HUDEP-2 (cell line): ENCODE results near the gene AXIN1.

ENCODE experiments used
- DNase-seq, 76 experiments: peaks; one replicate each; lab custom pipeline; 2025; ENCODE audit not compliant: unreplicated experiment in 76 of 76; lab: John Stamatoyannopoulos, UW

The AXIN1 gene, protein sequence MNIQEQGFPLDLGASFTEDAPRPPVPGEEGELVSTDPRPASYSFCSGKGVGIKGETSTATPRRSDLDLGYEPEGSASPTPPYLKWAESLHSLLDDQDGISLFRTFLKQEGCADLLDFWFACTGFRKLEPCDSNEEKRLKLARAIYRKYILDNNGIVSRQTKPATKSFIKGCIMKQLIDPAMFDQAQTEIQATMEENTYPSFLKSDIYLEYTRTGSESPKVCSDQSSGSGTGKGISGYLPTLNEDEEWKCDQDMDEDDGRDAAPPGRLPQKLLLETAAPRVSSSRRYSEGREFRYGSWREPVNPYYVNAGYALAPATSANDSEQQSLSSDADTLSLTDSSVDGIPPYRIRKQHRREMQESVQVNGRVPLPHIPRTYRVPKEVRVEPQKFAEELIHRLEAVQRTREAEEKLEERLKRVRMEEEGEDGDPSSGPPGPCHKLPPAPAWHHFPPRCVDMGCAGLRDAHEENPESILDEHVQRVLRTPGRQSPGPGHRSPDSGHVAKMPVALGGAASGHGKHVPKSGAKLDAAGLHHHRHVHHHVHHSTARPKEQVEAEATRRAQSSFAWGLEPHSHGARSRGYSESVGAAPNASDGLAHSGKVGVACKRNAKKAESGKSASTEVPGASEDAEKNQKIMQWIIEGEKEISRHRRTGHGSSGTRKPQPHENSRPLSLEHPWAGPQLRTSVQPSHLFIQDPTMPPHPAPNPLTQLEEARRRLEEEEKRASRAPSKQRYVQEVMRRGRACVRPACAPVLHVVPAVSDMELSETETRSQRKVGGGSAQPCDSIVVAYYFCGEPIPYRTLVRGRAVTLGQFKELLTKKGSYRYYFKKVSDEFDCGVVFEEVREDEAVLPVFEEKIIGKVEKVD

DNA sequence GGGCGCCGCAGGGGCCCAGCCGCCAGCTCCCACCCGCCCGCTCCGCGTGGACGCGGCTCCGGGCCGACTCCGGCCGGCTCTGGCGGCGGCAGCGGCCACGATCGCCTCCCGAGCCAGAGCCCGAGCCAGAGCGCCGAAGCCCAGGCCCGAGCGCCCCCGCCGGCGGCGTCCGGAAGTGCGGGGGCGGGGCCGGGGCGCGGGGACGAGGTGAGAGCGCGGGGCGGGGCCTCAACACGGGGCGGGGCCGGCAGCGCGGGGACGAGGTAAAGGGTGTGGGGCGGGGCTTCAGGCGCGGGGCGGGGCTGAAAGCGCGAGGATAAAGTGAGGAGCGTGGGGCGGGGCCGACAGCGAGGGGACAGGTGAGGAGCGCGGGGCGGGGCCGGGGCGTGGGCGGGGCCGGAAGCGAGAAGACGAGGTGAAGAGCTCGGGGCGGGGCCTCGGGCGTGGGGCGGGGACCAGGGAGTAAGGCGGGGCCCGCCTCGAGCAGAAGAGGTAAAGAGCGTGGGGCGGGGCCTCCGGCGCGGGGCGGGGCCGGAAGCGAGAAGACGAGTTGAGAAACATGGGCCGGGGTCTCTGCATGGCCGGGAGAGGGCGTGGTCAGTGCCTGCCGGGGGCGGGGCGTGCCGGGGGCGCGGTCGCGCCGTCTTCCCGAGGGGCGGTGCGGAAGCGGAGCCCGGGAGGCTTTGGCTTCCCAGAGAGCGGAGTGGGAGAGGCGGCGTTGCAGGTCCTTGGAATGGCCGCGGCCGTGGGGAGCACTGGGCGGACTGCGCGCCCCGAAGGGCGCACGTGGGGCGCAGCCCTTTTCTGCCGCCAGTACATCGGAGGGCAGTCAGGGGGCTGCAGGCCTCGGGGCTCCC, at the start of gene AXIN1:
Gene AXIN1 (minus strand): TSS at position 177 of the 857 bp plus-strand sequence. CDS start 5,698 bp downstream, outside the sequence.
- peak in 75 of 76 experiments; percentile 59 to 100 (median 99) for DNase-seq

DNA sequence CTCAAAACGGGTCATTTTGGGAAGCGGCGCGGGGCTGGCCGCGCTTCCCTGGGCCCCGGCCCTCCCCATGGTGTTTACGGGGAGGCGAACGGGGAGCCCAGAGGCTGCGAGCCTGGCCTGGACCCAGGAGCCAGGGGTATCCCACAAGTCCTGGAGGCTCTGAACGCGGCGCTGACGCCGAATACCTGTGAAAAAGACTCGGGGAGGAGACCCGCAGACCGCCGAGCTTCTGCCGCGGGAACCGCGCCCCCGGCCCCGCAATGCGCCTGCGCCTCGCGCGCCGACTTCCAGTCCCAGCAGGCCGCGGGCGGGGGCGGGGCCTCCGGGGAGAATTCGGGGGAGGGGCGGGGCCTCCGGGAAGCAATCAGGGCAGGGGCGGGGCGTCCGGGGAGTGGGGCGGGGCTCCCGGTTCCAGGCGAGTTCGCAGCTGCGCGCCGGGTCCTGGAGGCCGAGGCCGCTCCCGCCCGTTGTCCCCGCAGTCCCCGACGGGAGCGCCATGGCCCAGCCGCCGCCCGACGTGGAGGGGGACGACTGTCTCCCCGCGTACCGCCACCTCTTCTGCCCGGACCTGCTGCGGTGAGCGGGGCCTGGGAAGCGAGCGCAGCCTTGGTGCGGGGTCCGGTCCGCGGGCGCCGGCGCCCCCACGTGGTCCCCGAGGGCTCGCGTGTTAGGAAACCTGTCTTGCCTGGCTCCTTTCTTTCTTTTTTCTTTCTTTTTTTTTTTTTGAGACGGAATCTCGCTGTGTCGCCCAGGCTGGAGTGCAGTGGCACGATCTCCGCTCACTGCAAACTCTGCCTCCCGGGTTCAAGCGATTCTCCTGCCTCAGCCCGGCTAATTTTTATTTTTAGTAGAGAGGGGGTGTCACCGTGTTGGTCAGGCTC, 49.2 kb upstream of the AXIN1 start, which contains the start of gene DECR2:
Gene DECR2 (plus strand): TSS at position 418 of the 881 bp plus-strand sequence. CDS start 79 bp downstream, at position 497.
- peak in 73 of 76 experiments; percentile 26 to 98 (median 91) for DNase-seq

DNA sequence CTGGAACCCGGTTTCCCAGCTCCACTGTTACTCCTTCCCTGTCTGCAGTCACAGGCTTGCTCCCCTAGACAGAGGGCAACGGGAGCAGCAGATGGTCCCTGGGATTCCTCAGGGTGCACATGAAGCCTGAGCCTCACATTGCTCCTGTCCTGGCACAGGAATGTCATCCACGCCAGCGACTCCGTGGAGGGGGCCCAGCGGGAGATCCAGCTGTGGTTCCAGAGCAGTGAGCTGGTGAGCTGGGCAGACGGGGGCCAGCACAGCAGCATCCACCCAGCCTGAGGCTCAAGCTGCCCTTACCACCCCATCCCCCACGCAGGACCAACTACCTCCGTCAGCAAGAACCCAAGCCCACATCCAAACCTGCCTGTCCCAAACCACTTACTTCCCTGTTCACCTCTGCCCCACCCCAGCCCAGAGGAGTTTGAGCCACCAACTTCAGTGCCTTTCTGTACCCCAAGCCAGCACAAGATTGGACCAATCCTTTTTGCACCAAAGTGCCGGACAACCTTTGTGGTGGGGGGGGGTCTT, 47.6 kb upstream of the AXIN1 start:
- DNase-seq, result peak in 17 of 76 experiments; percentile 9 to 62 (median 25)

DNA sequence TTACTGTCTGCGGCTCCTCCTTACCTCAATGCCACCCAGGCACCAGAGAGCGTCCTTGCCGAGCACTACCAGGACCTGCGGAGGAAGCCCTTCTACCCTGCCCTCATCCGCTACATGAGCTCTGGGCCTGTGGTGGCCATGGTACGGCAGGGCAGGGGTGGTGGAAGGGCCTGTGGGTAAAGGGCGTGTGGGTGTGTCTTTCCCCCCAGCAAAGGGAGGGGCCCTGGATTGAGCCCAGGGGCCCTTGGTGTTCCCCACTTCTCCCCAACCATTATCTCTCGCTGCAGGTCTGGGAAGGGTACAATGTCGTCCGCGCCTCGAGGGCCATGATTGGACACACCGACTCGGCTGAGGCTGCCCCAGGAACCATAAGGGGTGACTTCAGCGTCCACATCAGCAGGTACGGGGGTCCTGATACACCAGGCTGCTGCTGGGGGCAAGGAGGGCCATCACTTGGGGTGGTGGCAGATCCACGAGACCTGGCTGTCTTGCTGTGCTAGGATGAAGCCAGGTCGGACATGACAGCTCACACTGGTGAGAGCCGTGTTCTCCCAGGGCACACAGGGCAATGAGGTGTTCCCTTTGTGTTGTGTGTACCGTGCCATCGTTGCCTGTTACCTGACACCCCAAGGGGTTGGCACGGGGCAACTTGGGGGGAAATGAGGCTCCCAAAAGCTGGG, 47.0 kb upstream of the AXIN1 start:
- peak in 65 of 76 experiments; percentile 18 to 84 (median 63) for DNase-seq

DNA sequence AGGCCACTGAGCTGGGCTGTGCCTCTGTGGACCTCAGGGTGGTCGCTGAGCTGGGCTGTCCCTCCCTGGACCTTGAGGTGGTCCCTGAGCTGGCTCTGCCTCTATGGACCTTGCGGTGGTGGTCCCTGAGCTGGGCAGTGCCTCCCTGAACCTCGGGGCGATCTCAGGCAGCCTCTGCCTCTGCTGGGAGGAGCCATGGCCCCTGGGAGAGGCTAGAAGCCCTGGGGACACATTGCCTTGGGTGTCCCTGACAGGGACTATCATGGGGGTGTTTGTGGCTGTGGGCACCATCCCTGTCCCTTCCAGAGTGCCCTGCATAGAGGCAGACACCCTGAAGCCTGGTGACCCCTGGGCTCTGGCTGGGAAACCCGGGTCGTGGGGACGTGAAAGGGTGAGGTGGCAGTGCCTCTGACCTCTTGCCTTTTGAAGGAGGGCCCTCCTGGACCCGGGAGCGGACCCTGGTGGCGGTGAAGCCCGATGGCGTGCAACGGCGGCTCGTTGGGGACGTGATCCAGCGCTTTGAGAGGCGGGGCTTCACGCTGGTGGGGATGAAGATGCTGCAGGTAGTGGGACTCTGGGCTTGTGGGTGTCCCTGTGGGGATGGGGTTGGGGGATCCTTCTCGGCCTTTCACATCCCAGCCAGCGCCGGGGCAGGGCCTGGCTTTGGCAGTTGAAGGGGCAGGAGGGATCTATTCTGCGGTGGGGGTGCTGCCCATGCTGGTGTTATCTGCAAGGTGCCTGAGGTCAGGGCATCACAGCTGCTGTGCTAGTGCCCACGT, 46.2 kb upstream of the AXIN1 start:
- peak in 49 of 76 experiments; percentile 33 to 84 (median 62) for DNase-seq

DNA sequence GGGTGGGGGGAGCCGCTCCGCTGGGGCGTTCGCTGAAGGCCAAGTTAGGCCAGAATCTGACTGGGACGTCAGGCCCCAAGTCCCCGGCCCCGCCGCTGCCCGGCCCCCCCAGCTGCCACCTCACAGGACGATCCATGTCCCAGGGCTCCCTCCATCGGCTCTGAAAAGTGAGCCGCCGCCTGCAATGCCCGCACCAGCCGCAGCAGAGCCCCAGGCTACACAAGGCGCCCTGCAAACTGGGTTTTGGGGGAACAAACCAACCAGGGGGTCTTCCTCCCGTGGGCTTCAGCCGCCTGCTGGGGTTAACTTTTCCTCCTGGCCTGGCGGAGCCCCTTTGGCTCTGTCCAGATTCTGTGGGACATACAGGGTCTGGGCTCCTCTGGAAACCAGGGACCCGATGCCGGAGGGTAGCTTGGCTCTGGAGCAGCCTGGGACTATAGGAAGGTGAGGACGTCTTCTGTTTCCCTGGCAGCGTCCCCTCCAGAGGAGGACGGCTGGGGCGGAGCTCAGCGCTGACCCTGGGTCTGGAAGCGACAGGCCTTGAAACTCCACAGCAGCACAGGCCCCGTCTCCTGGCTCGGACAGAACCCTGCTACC, 45.3 kb upstream of the AXIN1 start:
- DNase-seq, result peak in 58 of 76 experiments; percentile 15 to 78 (median 50)

DNA sequence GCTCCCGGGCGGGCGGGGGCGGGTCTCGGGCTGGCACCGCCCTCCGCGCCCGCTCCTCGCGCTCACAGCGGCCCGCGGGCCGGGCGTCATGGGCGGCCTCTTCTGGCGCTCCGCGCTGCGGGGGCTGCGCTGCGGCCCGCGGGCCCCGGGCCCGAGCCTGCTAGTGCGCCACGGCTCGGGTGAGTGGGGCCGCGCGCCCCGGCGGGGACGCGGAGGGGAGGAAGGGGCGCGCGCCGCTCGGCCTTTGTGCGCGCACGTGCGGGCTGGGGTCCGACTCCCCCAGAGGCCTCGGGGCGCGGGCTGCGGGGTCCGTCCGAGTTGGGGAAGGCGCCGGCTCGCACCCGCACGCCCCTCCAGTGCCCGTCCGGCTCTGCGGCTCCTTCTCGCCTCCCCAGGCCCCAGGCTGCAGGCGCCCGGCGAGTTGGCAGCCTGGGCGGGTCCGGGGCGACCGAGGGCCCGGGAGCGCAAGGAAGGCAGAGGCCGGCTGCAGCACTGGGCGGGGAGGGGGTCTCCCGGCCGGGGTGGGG, 44.7 kb upstream of the AXIN1 start, which contains the start of gene NME4:
Gene NME4 (plus strand): TSS at position 65 of the 527 bp plus-strand sequence. CDS start 24 bp downstream, at position 89.
- DNase-seq, result peak in 24 of 76 experiments; percentile 9 to 60 (median 34)

DNA sequence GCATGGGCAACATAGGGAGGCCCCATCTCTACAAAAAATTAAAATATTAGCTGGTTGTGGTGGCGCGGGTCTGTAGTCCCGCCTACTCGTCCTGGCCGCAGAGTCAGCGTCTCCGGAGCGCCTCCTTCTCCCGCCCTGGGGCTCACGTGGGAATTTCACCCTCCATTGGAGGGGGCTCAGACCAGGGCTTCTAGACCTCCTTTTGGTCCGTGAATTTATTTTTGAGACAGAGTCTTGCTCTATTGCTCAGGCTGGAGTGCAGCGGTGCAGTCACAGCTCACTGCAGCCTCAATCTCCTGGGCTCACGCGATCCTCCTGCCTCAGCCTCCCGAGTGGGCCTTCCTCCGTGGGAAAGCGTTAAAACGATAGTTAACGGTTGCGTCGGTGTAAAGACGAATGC, 44.1 kb upstream of the AXIN1 start:
- peak in 68 of 76 experiments; percentile 25 to 81 (median 62) for DNase-seq

DNA sequence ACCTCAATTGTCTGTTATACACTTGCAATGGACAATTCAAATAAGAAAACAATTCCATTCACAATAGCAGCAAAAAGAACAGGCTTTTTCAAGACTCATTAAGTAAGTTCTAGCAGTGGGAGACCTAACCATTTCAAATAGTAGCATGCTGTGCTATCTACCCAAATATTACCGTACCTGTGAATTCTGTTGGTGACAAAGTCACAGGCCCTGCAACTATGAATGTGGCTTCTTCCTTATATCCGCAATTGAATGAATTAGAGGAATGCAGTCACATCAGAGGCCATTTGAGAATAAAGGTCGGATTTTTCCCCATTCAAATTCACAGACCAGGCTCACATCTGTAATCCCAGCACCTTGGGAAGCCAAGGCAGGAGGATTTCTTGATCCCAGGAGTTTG, 43.7 kb upstream of the AXIN1 start:
- DNase-seq, result peak in 8 of 76 experiments; percentile 19 to 62 (median 42)

DNA sequence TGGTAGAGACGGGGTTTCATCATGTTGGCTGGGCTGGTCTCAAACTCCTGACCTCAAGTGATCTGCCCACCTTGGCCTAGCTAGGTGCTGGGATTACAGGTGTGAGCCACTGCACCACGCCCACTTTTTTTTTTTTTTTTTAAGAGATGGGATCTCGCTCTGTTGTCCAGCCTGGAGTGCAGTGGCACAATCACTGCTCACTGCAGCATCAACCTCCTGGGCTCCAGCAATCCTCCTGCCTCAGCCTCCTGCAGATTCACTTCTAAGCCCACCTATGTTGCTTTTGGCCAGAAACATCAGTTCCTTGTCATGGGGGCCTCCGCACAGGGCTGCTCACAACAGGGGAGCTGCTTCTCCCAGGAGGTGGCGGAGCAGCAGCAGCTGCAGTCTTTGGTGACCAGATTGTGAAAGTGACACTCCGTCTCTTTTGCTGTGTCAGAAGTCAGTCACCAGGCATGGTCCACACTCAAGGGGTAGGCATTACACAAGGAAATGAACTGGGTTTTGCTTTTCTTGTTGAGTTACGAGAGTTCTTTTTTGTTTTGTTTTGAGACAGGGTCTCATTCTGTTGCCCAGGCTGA, 40.0 kb upstream of the AXIN1 start:
- DNase-seq, result no peak

DNA sequence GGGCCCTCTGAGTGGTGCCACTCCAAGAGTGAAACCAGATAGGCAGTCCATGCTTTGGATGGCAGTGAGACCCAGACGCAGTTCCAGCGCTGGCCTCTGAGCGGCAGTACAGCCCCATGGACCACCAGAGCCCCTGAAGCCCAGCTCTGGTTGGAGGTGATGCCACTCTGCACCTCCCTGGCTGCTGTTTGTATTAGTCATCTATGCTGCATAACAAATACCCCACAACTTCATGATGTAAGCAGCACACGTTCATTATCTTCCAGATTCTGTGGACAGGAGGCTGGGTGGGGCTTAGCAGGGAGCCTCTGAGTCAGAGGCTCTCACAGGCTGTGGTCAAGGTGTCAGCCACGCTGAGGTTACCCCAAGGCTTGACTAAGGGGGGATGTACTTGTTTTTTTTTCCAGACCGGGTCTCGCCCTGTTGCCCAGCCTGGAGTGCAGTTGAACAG, 39.4 kb upstream of the AXIN1 start:
- DNase-seq, result peak in 66 of 76 experiments; percentile 20 to 80 (median 54)

DNA sequence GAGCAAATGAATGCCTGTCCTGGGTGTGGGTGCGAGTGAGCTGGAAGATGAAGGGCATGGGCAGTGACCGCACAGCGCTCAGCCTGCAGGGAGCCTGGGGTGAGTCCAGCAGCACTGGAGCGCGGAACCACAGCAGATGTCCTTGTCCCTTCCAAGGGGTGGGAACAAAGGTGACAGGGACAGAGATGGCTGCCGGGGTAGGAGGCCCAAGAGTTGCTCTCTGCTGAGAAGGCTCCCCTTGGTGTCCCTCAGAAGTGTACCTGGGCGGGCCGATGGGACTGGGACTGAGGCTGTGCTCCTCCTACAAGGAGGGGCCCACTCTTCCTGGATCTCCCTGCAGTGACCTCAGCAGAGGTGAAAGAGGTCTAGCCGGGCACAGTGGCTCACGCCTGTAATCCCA, 36.8 kb upstream of the AXIN1 start:
- DNase-seq, result no peak

DNA sequence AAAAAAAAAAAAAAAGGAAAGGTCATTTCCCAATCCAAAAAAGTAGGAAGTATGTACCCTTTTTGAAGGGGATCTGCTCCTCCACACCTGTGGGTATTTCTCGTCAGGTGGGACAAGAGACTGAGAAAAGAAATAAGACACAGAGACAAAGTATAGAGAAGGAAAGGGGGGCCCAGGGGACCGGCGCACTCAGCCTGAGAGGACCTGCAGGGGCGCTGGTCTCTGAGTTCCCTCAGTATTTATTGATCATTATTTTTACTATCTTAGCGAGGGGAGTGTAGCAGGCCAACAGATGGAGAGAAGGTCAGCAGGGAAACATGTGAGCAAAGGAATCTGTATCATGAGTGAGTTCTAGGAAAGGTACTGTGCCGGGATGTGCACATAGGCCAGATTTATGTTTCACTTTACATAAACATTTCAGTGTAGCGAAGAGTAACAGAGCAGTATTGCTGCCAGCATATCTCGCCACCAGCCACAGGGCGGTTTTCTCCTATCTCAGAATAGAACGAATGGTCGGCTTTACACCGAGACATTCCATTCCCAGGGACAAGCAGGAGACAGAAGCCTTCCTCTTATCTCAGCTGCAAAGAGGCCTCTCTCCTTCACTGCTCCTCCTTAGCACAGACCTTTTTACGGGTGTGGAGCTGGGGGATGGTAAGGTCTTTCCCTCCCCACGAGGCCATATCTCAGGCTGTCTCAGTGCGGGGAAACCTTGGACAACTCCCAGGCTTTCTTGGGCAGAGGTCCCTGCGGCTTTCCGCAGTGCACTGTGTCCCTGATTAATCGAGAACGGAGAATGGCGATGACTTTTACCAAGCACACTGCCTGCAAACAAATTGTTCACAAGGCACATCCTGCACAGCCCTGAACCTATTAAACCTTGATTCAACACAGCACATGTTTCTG, 35.5 kb upstream of the AXIN1 start:
- peak in 71 of 76 experiments; percentile 24 to 86 (median 63) for DNase-seq

DNA sequence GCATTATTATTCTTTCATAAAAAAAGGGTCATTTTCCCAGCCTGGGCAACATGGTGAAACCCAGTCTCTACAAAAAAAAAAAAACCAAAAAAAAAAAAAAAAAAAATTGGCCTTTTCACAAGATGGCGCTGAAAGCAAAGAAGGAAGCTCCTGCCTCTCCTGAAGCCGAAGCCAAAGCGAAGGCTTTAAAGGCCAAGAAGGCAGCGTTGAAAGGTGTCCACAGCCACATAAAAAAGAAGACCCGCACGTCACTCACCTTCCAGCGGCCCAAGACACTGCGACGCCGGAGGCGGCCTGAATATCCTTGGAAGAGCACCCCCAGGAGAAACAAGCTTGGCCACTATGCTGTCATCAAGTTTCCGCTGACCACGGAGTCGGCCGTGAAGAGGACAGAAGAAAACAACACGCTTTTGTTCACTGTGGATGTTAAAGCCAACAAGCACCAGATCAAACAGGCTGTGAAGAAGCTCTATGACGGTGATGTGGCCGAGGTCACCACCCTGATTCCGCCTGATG, 34.2 kb upstream of the AXIN1 start:
- peak in 5 of 76 experiments; percentile 14 to 31 (median 17) for DNase-seq
